Measurements from ENCODE around the gene CACNA1C.

DNA sequence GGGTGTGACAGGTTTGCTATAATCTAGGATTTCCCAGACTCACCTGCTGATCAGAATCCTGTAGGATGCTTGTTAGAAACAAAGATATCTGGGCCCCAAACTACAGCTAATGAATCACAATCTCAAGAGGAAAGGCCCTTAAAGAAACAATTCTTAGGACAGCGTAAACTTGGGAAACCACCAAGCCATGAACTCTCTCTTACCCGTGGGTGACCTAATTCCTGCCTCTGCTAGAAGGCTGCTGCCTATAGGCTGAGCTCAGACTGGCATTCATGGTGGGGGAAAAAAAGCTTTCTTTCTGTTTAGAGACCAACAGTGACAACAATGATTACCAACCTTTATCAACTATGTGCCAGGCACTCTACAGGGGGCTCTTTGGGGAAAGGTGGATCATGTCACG is 528.0 kb downstream of the CACNA1C start:
- TF ChIP-seq, protein P1, sequence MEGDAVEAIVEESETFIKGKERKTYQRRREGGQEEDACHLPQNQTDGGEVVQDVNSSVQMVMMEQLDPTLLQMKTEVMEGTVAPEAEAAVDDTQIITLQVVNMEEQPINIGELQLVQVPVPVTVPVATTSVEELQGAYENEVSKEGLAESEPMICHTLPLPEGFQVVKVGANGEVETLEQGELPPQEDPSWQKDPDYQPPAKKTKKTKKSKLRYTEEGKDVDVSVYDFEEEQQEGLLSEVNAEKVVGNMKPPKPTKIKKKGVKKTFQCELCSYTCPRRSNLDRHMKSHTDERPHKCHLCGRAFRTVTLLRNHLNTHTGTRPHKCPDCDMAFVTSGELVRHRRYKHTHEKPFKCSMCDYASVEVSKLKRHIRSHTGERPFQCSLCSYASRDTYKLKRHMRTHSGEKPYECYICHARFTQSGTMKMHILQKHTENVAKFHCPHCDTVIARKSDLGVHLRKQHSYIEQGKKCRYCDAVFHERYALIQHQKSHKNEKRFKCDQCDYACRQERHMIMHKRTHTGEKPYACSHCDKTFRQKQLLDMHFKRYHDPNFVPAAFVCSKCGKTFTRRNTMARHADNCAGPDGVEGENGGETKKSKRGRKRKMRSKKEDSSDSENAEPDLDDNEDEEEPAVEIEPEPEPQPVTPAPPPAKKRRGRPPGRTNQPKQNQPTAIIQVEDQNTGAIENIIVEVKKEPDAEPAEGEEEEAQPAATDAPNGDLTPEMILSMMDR (conservative IDR thresholded peaks at IDR 0.05; ENCODE audit: low read depth, low read length) = no peak
- TF ChIP-seq EZH2 (IDR thresholded peaks at IDR 0.05; ENCODE audit: borderline replicate concordance, low read depth, low read length, poor library complexity, severe bottlenecking) = no peak

All from A673 (cell line).